Loucy (cell line): ENCODE measurements around the gene AARS2.

Source experiments
- EZH2phosphoT487 ChIP-seq: fragments of 200-600 bp; IDR thresholded peaks from 2 replicates; pipeline ENCODE4 v1.6.1; 2018; ENCODE audit warnings: antibody characterized with exemption, mild to moderate bottlenecking, moderate library complexity, borderline replicate concordance
- TF ChIP-seq, protein P1 (sequence below): fragments of 200-600 bp; sonication (generic); conservative IDR thresholded peaks from 2 replicates; pipeline ENCODE4 v1.5.1; 2014; ENCODE audit warnings: mild to moderate bottlenecking, antibody characterized with exemption, low read length

- TF ChIP-seq, protein P1, sequence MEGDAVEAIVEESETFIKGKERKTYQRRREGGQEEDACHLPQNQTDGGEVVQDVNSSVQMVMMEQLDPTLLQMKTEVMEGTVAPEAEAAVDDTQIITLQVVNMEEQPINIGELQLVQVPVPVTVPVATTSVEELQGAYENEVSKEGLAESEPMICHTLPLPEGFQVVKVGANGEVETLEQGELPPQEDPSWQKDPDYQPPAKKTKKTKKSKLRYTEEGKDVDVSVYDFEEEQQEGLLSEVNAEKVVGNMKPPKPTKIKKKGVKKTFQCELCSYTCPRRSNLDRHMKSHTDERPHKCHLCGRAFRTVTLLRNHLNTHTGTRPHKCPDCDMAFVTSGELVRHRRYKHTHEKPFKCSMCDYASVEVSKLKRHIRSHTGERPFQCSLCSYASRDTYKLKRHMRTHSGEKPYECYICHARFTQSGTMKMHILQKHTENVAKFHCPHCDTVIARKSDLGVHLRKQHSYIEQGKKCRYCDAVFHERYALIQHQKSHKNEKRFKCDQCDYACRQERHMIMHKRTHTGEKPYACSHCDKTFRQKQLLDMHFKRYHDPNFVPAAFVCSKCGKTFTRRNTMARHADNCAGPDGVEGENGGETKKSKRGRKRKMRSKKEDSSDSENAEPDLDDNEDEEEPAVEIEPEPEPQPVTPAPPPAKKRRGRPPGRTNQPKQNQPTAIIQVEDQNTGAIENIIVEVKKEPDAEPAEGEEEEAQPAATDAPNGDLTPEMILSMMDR: no peak
- TF ChIP-seq EZH2phosphoT487: no peak
Measured at GRCh38 chr6:44355640-44356039, 42.5 kb upstream of the AARS2 start.
